Right lobe of liver (tissue), 6 donors: ENCODE measurements around the gene DOCK1. TPM values are rescaled to one million over a fixed set of nuclear protein-coding genes. Genes with fewer than 3 reads are reported as not detected.
"Not testable (repeated sequence)": the region's sequence is repeated elsewhere in the genome, so short reads cannot be mapped to it uniquely, and the experiment has no call there.

ENCODE experiments used
- ATAC-seq, 4 donors: fragments of 200-7000 bp; cut with Tn5 transposase; one replicate each; pipeline ENCODE4 v1.9.1; 2020; ENCODE audit warnings: mild to moderate bottlenecking in 4 of 4, moderate library complexity in 4 of 4
- DNase-seq, 3 donors: peaks; one replicate each; pipeline ENCODE4 v3.0.0-alpha.2; 2020
- H3K27ac ChIP-seq, 3 donors: fragments of 200-600 bp; one replicate each; pipeline ENCODE4 v1.8.0; 2022
- H3K27me3 ChIP-seq, 2 donors: fragments of 200-600 bp; one replicate each; pipeline ENCODE4 v1.8.0; 2022
- H3K36me3 ChIP-seq, 4 donors: fragments of 200-600 bp; sonication (generic) in 1 of 4; one replicate each; pipeline versions ENCODE4 v1.5.1 to v1.8.0; 2017 to 2022; ENCODE audit warnings: control low read depth in 1 of 4
- H3K4me1 ChIP-seq, 4 donors: fragments of 200-600 bp; sonication (generic) in 1 of 4; one replicate each; pipeline versions ENCODE4 v1.5.1 to v1.8.0; 2017 to 2022; ENCODE audit warnings: control low read depth in 1 of 4
- H3K4me3 ChIP-seq, 3 donors: fragments of 200-600 bp; one replicate each; pipeline ENCODE4 v1.8.0; 2022
- H3K9me3 ChIP-seq, 4 donors: fragments of 200-600 bp; sonication (generic) in 1 of 4; one replicate each; pipeline versions ENCODE4 v1.5.1 to v1.8.0; 2017 to 2022; ENCODE audit warnings: control low read depth in 1 of 4
- CTCF ChIP-seq, 4 donors: fragments of 200-600 bp in 3 of 4; fragments of 450-650 bp in 1 of 4; IDR thresholded peaks; one replicate each; pipeline versions ENCODE4 v1.5.1 to v1.8.0; 2016 to 2022; ENCODE audit warnings: antibody characterized with exemption in 4 of 4, mild to moderate bottlenecking in 2 of 4
- POLR2A ChIP-seq: fragments of 450-650 bp; IDR thresholded peaks from one replicate; pipeline ENCODE4 v1.6.1; 2017; ENCODE audit warnings: antibody characterized with exemption, mild to moderate bottlenecking
- WGBS: methylation state at CpG from one replicate; pipeline ENCODE4 v1.1.6; 2018; ENCODE audit warnings: low coverage, low lambda C conversion rate; ENCODE audit not compliant: insufficient coverage; ENCODE audit errors: missing lambda C conversion rate; 5-methylcytosine and 5-hydroxymethylcytosine counted together
- intact Hi-C, 2 donors: fragments of 100-400 bp; cut with DNase I; formaldehyde crosslinking; loops; one replicate each; pipeline versions ENCODE4 v1.11.2 to v1.14.1; 2022
- total RNA-seq, 6 experiments: library from RNA; depleted of rRNA in 2 of 6; stranded (reverse); fragments of >200 nt in 2 of 6; fragmentation: NEBNext Ultra II Directional in 3 of 6; extraction: Animal tissue kit (Norgen Biotek cat#: 25700) in 3 of 6; gene quantifications; one replicate each; pipeline versions ENCODE4 v1.1.0 to v1.2.4, GENCODE V29; 2016 to 2023
- donor health status: DM: no; HTN: yes; CAD: no.
- donor health status: DM: no; HTN: no; CAD: no.
- donor health status: DM: no; HTN: no; CAD: no.
- donor health status: DM: no; HTN: yes; CAD: no.
- donor health status: DM: no; HTN: yes; CAD: no.

DOCK1 gene
- total RNA-seq, 6 experiments from 2014 or later: 13.8 to 17.8 (median 14.6) TPM

- Histone ChIP-seq H3K9me3 (no peaks in the 10 kb centered on the region), H3K4me1 (peaks cover 0 to 16% (median 0%) of the 10 kb centered on the region in 4 donors), H3K4me3 (no peak overlapping the region), H3K27me3 (no peaks in the 10 kb centered on the region), H3K27ac (no peak overlapping the region), H3K36me3 (no peaks in the 10 kb centered on the region)
- DNase-seq: no peak
- ATAC-seq: no peak
- intact Hi-C loops: no loop called here
- TF ChIP-seq POLR2A (no peak), CTCF (IDR thresholded peaks at IDR 0.05) (no peak)
- WGBS: 98% methylated on average over 5 of the region's 8 CpGs
Measured at GRCh38 chr10:127303746-127304145, 398.5 kb downstream of the DOCK1 start.

DNA sequence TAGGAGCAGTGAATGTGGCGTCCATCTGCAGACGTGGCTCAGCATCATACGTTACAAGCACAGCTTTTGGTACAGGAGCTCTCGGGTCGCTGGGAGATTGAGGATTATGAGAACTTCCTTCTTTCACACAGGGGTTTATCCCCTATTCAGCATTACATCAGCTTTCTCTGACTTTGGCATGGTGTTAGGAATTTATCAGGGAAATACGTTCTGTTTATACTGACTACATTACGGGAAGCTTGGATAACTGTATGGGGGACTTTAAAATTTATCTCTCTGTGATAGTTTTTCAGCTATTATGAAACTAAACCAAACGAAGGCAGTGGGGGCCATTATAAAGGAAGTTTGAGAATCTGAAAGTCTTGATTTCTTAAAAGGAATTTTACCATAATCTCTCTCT is 401.3 kb downstream of the DOCK1 start:
- no peak overlapping the region for H3K4me3 ChIP-seq
- no peaks in the 10 kb centered on the region for H3K9me3 ChIP-seq
- peaks cover 0 to under 1% (median 0%) of the 10 kb centered on the region in 4 donors for H3K4me1 ChIP-seq
- H3K36me3 ChIP-seq: no peaks in the 10 kb centered on the region
- TF ChIP-seq CTCF (IDR thresholded peaks at IDR 0.05) (no peak), POLR2A (no peak)
- no peak for DNase-seq
- WGBS: 83% methylated on average over 7 of the region's 8 CpGs
- H3K27me3 ChIP-seq: no peaks in the 10 kb centered on the region
- H3K27ac ChIP-seq: no peak overlapping the region
- ATAC-seq: no peak
- intact Hi-C loops: no loop called here

DNA sequence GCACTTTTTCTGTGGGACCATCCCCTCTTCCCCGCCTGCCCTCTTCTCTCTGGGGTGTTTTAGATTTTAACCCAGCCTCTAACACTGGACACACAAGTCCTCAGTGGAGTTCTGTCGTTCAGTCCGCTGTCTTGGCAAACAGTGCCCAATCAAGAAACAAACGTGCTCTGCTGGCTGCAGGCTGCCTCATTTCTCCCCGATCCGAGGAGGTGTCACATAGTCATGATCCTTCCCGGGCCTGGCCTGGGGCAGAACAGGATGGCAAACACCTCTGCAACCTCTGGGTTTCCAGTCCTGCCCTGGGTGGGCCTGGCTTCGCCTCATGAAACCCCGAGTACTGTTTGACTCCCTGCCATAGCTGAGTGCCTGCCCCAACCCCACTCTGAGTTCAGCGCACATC is 402.1 kb downstream of the DOCK1 start:
- Histone ChIP-seq H3K27me3 (no peaks in the 10 kb centered on the region), H3K9me3 (no peaks in the 10 kb centered on the region), H3K27ac (no peak overlapping the region), H3K4me1 (no peaks in the 10 kb centered on the region), H3K4me3 (no peak overlapping the region), H3K36me3 (no peaks in the 10 kb centered on the region)
- intact Hi-C loops: no loop called here
- ATAC-seq: no peak
- TF ChIP-seq POLR2A (no peak), CTCF (IDR thresholded peaks at IDR 0.05) (no peak)
- no peak for DNase-seq
- WGBS: 100% methylated on average over 2 of the region's 10 CpGs

- DNase-seq (no peak), ATAC-seq (no peak)
- intact Hi-C loops: no loop called here
- Histone ChIP-seq H3K27me3 (no peaks in the 10 kb centered on the region), H3K4me1 (no peaks in the 10 kb centered on the region), H3K9me3 (no peaks in the 10 kb centered on the region), H3K36me3 (no peaks in the 10 kb centered on the region), H3K4me3 (no peak overlapping the region), H3K27ac (no peak overlapping the region)
- WGBS: 80% methylated on average over 1 of the region's 5 CpGs
- TF ChIP-seq POLR2A (no peak), CTCF (IDR thresholded peaks at IDR 0.05) (no peak)
Measured at GRCh38 chr10:127308031-127308430, 402.8 kb downstream of the DOCK1 start.

GRCh38 chr10:127309619-127310018 is 404.4 kb downstream of the DOCK1 start:
- H3K27me3 ChIP-seq, intact Hi-C loops, H3K27ac ChIP-seq, H3K9me3 ChIP-seq, DNase-seq, H3K36me3 ChIP-seq, H3K4me3 ChIP-seq, H3K4me1 ChIP-seq, ATAC-seq: not testable (repeated sequence)
- 84% methylated on average over 2 of the region's 2 CpGs for WGBS
